ENCODE results near the gene BTBD16. TPM values are rescaled to one million over a fixed set of nuclear protein-coding genes. Genes with fewer than 3 reads are reported as not detected.

Gene BTBD16
- total and polyA plus RNA-seq, 2 donors from 2014 or later, result 0.34 to 1.2 TPM

- intact Hi-C loops (cut with DNase I), result no loop called here
- DNase-seq (peak; percentile 70 to 90 (median 83)), FAIRE-seq (no peak)
- H3K9ac ChIP-seq (ENCODE audit: low read length in 3 of 3), result peak overlapping the region; percentile 75 to 91 (median 81)
- H3K4me1 ChIP-seq (ENCODE audit: control insufficient read depth in 2 of 3, insufficient read depth in 2 of 3, low read depth in 1 of 3, low read length in 3 of 3), result peaks cover 0 to 8% (median 5%) of the 10 kb centered on the region in 3 donors
- no peaks in the 10 kb centered on the region for H3K36me3 ChIP-seq (ENCODE audit: control insufficient read depth in 2 of 3, insufficient read depth in 3 of 3, low read length in 3 of 3)
- no peak for TF ChIP-seq CTCF (IDR thresholded peaks at IDR 0.05; ENCODE audit: borderline replicate concordance, extremely low read depth, insufficient read depth)
- H3K9me3 ChIP-seq (ENCODE audit: control insufficient read depth in 2 of 3, insufficient read depth in 1 of 3, low read length in 3 of 3), result no peaks in the 10 kb centered on the region
- peak overlapping the region; percentile 91 to 97 for H3K27ac ChIP-seq (ENCODE audit: low read depth in 2 of 2, low read length in 2 of 2)
- no peaks in the 10 kb centered on the region for H3K27me3 ChIP-seq (ENCODE audit: control insufficient read depth, insufficient read depth, low read length)
- peak overlapping the region; percentile 81 to 90 (median 84) for H3K4me3 ChIP-seq (ENCODE audit: low read length in 3 of 3)
Observed at GRCh38 chr10:122374859-122375678, 104.0 kb downstream of the BTBD16 start.

GRCh38 chr10:122375679-122376160, 104.6 kb downstream of the BTBD16 start:
- H3K4me3 ChIP-seq (ENCODE audit: low read length in 3 of 3), result peak overlapping the region; percentile 81 to 90 (median 84)
- TF ChIP-seq CTCF (IDR thresholded peaks at IDR 0.05; ENCODE audit: borderline replicate concordance, extremely low read depth, insufficient read depth), result no peak
- H3K9me3 ChIP-seq (ENCODE audit: control insufficient read depth in 2 of 3, insufficient read depth in 1 of 3, low read length in 3 of 3), result no peaks in the 10 kb centered on the region
- no peaks in the 10 kb centered on the region for H3K27me3 ChIP-seq (ENCODE audit: control insufficient read depth, insufficient read depth, low read length)
- DNase-seq, result peak in 2 of 5 donors; percentile 50 to 61
- H3K36me3 ChIP-seq (ENCODE audit: control insufficient read depth in 2 of 3, insufficient read depth in 3 of 3, low read length in 3 of 3), result no peaks in the 10 kb centered on the region
- H3K4me1 ChIP-seq (ENCODE audit: control insufficient read depth in 2 of 3, insufficient read depth in 2 of 3, low read depth in 1 of 3, low read length in 3 of 3), result peaks cover 0 to 10% (median 8%) of the 10 kb centered on the region in 3 donors
- H3K9ac ChIP-seq (ENCODE audit: low read length in 3 of 3), result peak overlapping the region; percentile 75 to 91 (median 81)
- intact Hi-C loops (cut with DNase I), result no loop called here
- peak overlapping the region; percentile 91 to 97 for H3K27ac ChIP-seq (ENCODE audit: low read depth in 2 of 2, low read length in 2 of 2)
- no peak for FAIRE-seq

GRCh38 chr10:122376364-122376961, 105.4 kb downstream of the BTBD16 start:
- intact Hi-C loops (cut with DNase I), result no loop called here
- Histone ChIP-seq H3K9ac (ENCODE audit: low read length in 3 of 3) (peak overlapping the region in 2 of 3 donors; percentile 48 to 75), H3K4me1 (ENCODE audit: control insufficient read depth in 2 of 3, insufficient read depth in 2 of 3, low read depth in 1 of 3, low read length in 3 of 3) (peaks cover 0 to 13% (median 8%) of the 10 kb centered on the region in 3 donors), H3K27me3 (ENCODE audit: control insufficient read depth, insufficient read depth, low read length) (no peaks in the 10 kb centered on the region), H3K27ac (ENCODE audit: low read depth in 2 of 2, low read length in 2 of 2) (peak overlapping the region in 1 of 2 donors; percentile 64), H3K4me3 (ENCODE audit: low read length in 3 of 3) (peak overlapping the region; percentile 42 to 90 (median 84)), H3K36me3 (ENCODE audit: control insufficient read depth in 2 of 3, insufficient read depth in 3 of 3, low read length in 3 of 3) (no peaks in the 10 kb centered on the region), H3K9me3 (ENCODE audit: control insufficient read depth in 2 of 3, insufficient read depth in 1 of 3, low read length in 3 of 3) (no peaks in the 10 kb centered on the region)
- FAIRE-seq, result no peak
- TF ChIP-seq CTCF (IDR thresholded peaks at IDR 0.05; ENCODE audit: borderline replicate concordance, extremely low read depth, insufficient read depth), result no peak
- peak in 2 of 5 donors; percentile 10 to 25 for DNase-seq
